GF-D8 (cell line): Measurements from ENCODE around the gene GNAL.
"Not testable (repeated sequence)": the region's sequence is repeated elsewhere in the genome, so short reads cannot be mapped to it uniquely, and the experiment has no call there.

Experiments
- DNase-seq: peaks from one replicate; lab custom pipeline; 2025; lab: John Stamatoyannopoulos, UW

The GNAL gene

DNA sequence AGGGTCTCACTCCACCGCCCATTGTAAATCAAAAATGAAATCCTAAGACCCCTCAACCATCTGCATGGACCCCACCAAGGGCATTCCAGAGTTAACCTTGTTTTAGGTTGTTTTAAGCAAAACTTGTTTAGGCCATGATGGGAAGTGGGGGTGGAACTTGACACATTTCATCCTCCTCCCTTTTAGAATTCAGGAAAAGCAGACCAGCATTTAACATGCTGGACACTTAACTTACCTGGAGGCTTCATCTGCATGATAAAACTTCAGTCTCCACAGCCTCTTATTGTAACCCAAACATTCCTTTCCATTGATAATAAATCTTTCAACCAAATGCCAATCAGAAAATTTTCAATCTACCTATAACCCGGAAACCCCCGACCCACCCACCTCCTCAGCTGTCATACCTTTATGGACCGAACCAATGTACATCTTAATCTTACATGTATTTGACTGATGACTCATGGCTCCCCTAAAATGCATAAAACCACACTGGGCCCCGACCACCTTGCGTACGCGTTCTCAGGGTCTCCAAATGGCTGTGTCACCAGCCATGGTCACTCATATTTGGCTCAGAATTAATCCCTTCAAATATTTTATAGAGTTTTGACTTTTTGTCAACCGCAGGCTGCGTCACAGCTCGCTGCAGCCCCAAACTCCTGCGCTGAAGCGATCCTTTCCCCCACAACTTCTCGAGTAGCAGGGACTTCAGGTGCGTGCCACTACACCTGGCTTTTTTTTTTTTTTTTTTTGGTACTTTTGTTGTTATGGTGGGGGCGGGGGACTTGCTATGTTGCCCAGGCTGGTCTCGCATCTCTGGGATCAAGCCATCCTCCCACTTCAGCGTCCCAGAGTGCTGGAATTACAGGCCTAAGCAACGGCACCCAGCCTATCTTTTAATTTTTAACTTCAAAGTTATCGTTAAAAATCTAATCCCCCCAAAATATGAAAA is 218.1 kb downstream of the GNAL start:
- DNase-seq: no peak

- DNase-seq: peak; percentile 91
Measured at GRCh38 chr18:11908182-11909060, 219.4 kb downstream of the GNAL start, which contains the start of gene MPPE1. Gene MPPE1 (minus strand): TSS chr18:11908317. CDS start chr18:11897264, 11,053 bp downstream.

DNA sequence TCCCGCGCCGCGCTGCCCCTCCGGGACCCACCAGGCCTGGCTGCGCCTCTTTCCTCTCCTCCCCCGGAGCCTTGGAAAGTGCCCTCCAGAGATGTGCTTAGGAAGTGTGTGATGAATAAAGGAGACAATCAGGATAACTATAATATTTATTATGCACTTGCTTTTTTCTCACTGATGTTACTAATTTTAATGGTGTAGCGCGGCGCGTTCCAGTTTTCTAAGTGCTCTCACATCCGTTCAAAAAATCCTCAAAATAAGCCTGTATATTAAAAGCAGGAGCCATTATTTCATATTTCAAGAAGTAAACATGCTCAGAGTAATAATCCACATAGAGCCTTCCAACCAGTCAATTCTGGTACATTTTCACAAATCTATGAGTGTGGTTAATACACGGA is 220.0 kb downstream of the GNAL start:
- peak; percentile 27 for DNase-seq

GRCh38 chr18:11909591-11910026 is 220.5 kb downstream of the GNAL start:
- DNase-seq: peak; percentile 58

GRCh38 chr18:11916880-11917279 is 227.8 kb downstream of the GNAL start:
- peak; percentile 98 for DNase-seq

GRCh38 chr18:11919522-11919921 is 230.5 kb downstream of the GNAL start:
- DNase-seq: not testable (repeated sequence)

DNA sequence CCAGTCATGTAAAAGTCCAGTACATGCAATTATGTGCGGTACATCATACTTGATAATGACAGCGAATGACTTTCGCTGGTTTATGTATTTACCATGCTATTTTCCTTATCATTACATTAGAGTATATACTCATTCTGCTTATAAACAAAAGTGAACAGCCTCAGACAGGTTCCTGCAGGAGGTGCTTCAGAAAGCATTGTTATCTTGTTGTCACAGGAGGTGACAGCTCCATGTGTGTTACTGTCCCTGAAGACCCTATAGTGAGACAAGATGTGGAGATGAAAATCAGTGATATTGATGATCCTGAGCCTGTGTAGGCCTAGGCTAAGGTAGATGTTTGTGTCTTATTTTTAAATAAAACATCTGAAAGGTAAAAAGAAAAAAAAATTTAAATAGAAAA is 234.4 kb downstream of the GNAL start:
- no peak for DNase-seq

GRCh38 chr18:11925800-11926481 is 236.9 kb downstream of the GNAL start:
- DNase-seq: no peak

GRCh38 chr18:11927497-11927896 is 238.4 kb downstream of the GNAL start:
- DNase-seq: no peak

DNA sequence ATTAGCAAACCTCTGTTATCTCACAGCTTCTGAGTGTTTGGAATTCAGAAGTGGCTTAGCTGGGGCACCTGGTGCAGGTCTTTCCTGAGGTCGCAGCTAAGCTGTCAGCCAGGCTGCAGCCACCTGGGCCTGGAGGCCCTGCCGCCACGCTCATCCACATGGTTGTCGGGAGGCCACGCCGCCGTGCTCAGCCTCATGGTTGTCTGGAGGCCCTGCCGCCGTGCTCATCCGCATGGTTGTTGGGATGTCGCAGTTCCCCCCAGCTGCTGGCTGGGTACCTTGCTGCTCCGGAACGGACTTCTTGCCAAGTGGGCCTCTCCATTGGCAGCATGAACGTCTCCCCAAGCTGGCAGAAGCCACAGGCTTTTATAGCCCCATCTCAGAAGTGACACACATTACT is 243.3 kb downstream of the GNAL start:
- no peak for DNase-seq
